ENCODE data around the gene KY. TPM values are rescaled to one million over a fixed set of nuclear protein-coding genes. Genes with fewer than 3 reads are reported as not detected.

The KY gene
- total RNA-seq, 1 donor from 2014 or later: not detected

DNA sequence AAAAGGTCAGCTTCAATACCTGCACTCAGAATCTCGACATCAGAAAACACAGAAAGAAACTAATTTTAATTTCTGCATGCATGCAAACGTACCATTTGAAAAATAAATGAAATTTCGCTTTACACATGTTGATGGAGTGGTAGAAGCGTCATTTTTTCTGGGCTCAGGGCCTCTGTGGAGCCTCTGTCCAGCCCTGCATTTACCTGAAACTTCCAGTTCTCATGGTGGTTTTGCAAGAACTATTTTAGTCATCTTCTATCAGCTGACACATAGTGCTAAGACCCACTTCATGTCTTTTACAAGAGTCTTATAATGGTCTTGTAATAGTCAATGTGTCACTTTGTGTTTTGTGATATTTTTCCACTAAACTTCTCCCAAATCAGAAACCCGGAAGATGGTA, 5.3 kb downstream of the KY start:
- H3K9me3 Mint-ChIP-seq: no peaks in the 10 kb centered on the region
- ATAC-seq (ENCODE audit: low read depth) (no peak), DNase-seq (no peak)
- intact Hi-C loops (cut with micrococcal nuclease): no loop called here
- H3K4me1 Mint-ChIP-seq: peaks cover 2% of the 10 kb centered on the region
- no peaks in the 10 kb centered on the region for H3K36me3 Mint-ChIP-seq (ENCODE audit: low read depth)
- H3K27me3 Mint-ChIP-seq: peaks cover 9% of the 10 kb centered on the region
- no peak overlapping the region for H3K4me3 Mint-ChIP-seq
- no peak overlapping the region for H3K27ac Mint-ChIP-seq
- TF ChIP-seq, protein P1, sequence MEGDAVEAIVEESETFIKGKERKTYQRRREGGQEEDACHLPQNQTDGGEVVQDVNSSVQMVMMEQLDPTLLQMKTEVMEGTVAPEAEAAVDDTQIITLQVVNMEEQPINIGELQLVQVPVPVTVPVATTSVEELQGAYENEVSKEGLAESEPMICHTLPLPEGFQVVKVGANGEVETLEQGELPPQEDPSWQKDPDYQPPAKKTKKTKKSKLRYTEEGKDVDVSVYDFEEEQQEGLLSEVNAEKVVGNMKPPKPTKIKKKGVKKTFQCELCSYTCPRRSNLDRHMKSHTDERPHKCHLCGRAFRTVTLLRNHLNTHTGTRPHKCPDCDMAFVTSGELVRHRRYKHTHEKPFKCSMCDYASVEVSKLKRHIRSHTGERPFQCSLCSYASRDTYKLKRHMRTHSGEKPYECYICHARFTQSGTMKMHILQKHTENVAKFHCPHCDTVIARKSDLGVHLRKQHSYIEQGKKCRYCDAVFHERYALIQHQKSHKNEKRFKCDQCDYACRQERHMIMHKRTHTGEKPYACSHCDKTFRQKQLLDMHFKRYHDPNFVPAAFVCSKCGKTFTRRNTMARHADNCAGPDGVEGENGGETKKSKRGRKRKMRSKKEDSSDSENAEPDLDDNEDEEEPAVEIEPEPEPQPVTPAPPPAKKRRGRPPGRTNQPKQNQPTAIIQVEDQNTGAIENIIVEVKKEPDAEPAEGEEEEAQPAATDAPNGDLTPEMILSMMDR (IDR thresholded peaks at IDR 0.05): no peak
- ChIA-PET POLR2A (no interaction called here), CTCF (no interaction called here)

DNA sequence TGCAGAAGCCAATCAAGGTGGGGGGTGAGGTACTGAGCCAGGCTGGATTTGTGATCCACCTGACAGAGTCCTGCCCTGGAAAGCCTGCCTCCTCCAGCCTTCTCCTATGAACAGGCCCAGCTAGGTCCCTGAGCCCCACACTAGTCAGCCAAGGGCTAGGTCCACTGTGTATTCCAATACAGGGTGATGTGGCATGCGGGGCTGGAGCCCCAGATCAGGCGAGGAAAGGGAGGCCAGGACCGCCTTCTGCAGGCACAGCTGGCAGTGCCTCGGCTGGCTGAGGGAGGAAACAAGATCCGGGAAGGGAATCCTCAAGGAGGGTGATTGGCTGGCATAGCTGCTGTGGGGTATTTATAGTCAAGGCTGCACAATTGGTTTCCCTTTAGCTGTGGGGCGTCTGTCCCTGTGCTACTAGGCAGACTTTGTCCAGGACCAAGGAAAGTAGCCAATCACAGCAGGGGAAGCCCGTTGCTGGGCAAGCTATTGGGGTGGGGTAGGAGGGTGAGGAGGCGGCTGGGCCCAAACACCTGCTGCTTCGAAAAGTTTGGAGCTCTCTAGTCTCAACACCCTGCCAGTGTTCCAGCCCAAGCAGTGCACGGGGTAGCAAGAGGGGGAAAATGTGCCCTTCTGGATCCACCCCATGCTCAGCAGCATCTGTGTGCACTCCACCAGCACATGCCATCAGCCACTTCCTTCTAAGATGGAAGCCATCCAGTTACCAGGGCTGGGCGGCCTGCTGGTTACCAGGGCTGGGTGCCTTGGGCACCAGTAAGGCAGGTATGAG, 5.9 kb downstream of the KY start:
- Mint-ChIP-seq H3K27me3 (peaks cover 5% of the 10 kb centered on the region), H3K4me1 (no peaks in the 10 kb centered on the region), H3K27ac (no peak overlapping the region), H3K9me3 (no peaks in the 10 kb centered on the region), H3K4me3 (no peak overlapping the region), H3K36me3 (ENCODE audit: low read depth) (no peaks in the 10 kb centered on the region)
- DNase-seq (no peak), ATAC-seq (ENCODE audit: low read depth) (no peak)
- CTCF ChIA-PET: no interaction called here
- POLR2A ChIA-PET: no interaction called here
- TF ChIP-seq, protein P1 (IDR thresholded peaks at IDR 0.05): no peak
- intact Hi-C loops (cut with micrococcal nuclease): no loop called here

DNA sequence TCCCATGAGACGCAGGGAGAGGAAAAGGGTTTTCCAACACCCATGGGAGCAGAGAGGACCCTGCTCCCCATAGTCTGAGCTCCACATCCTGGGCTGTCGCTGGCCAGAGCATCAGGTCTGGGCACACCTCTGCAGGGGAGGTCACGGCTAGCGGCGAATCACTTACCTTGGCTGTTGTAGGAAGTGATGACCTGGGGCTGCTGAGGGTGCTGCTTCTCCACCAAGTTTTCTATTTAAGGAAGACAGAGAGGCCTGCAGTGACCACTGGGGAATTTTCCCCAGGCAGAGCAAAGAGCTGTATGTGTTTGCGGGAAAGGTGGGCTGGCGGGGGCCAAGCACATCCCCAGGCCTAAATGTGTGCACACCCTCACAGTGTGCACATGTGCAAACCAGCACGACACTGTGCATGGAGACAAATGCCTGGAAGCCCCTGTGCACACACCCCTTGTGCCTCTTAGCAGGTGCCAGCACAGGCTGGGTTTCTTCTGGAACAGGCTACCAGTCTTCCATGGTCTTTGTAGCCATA, 7.6 kb downstream of the KY start:
- no peaks in the 10 kb centered on the region for H3K4me1 Mint-ChIP-seq
- no peak overlapping the region for H3K27ac Mint-ChIP-seq
- no peak overlapping the region for H3K4me3 Mint-ChIP-seq
- no peaks in the 10 kb centered on the region for H3K36me3 Mint-ChIP-seq (ENCODE audit: low read depth)
- intact Hi-C loops (cut with micrococcal nuclease): no loop called here
- TF ChIP-seq, protein P1 (IDR thresholded peaks at IDR 0.05): no peak
- POLR2A ChIA-PET: no interaction called here
- DNase-seq: no peak
- no peak for ATAC-seq (ENCODE audit: low read depth)
- no peaks in the 10 kb centered on the region for H3K27me3 Mint-ChIP-seq
- CTCF ChIA-PET: no interaction called here
- H3K9me3 Mint-ChIP-seq: no peaks in the 10 kb centered on the region

DNA sequence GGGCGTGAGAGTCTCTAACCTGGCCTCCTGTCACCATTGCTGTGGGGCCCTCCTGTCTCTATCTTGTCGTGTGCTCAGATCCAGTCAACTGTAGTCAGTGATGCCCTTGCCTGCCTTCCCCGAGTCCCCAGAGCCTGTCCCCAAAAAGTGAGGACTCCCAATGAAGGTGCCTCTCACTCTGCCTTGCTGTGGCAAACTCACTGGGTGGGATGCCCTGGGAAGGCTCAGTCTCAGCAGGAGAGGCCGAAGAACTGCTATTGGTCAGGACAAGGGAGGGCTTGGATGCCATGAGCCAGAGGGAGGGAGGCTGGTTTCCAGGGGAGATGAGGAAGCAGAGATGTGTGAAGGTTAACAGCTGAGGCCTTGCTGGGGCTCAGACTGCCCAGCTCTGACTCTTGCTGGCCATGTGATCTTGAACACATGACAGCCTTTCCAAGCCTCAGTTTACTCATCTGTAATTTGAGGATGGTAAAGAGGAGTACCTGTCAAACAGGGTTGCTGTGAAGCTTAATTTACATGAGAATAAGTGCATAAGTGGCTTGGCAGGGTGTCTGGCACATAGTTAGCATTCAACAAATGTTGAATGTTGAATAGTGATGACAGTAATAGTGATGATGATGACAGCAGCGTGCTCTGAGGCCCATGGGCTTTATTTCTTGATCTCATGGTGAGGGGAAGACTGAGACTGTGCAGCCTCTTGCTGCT, 8.2 kb downstream of the KY start:
- no peak for DNase-seq
- no peaks in the 10 kb centered on the region for H3K4me1 Mint-ChIP-seq
- TF ChIP-seq, protein P1 (IDR thresholded peaks at IDR 0.05): no peak
- no peaks in the 10 kb centered on the region for H3K27me3 Mint-ChIP-seq
- no peak overlapping the region for H3K27ac Mint-ChIP-seq
- H3K36me3 Mint-ChIP-seq (ENCODE audit: low read depth): no peaks in the 10 kb centered on the region
- no peaks in the 10 kb centered on the region for H3K9me3 Mint-ChIP-seq
- intact Hi-C loops (cut with micrococcal nuclease): no loop called here
- ATAC-seq (ENCODE audit: low read depth): no peak
- no peak overlapping the region for H3K4me3 Mint-ChIP-seq
- ChIA-PET CTCF (no interaction called here), POLR2A (no interaction called here)

DNA sequence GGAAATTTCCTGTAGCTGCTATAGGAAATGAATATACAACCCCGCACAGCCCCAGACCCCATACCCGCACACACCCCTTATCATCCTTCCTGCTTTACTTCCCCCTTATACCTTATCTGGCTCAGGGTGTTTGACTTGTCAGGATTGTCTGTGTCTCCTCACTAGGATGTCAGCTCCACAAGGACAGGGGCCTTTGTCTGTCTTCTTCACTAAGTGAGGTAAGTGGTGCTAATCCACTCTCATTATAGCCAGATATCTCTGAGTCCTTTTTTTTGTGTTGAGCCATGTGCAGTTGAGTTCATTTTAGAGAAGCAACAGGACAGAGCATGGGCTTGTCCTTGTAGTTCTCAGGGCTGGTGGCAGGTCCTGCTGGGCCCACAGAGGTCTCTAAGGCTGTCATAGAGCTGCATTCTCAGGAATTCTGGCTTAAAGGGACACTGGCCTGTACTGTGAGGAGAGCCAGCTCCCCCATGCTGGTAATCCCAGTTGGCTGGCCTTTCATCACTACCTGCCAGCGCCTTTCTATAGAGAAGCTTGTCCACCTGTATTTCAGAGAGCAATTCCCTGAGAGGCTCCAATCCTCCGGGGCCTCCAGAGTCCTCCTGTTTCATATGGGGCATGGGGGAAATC, 9.0 kb downstream of the KY start:
- H3K27me3 Mint-ChIP-seq: no peaks in the 10 kb centered on the region
- no peaks in the 10 kb centered on the region for H3K36me3 Mint-ChIP-seq (ENCODE audit: low read depth)
- H3K4me1 Mint-ChIP-seq: no peaks in the 10 kb centered on the region
- DNase-seq (no peak), ATAC-seq (ENCODE audit: low read depth) (no peak)
- intact Hi-C loops (cut with micrococcal nuclease): no loop called here
- ChIA-PET POLR2A (no interaction called here), CTCF (no interaction called here)
- H3K9me3 Mint-ChIP-seq: no peaks in the 10 kb centered on the region
- TF ChIP-seq, protein P1 (IDR thresholded peaks at IDR 0.05): no peak
- H3K27ac Mint-ChIP-seq: no peak overlapping the region
- H3K4me3 Mint-ChIP-seq: no peak overlapping the region

All from activated B cell treated with CpG ODN at 0.5 μM for 24 hours (primary cell).